ENCODE data around the gene CMPK2. TPM values are rescaled to one million over a fixed set of nuclear protein-coding genes. Genes with fewer than 3 reads are reported as not detected.
"Not testable (repeated sequence)": the region's sequence is repeated elsewhere in the genome, so short reads cannot be mapped to it uniquely, and the experiment has no call there.

CMPK2 gene
- total RNA-seq, 3 donors from 2014 or later, result 7.2 to 15.8 (median 9.8) TPM

DNA sequence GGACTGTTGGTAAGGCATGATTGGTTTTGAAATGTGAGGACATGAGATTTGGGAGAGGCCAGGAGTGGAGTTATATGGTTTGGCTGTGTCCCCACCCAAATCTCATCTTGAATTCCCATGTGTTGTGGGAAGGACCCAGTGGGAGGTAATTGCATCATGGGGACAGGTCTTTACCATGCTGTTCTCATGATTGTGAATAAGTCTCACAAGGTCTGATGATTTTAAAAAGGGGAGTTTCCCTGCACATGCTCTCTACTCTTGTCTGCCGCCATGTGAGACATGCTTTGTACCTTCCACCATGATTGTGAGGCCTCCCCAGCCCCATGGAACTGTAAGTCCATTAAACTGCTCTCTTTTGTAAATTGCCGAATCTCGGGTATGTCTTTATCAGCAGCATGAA lies 5.4 kb downstream of the CMPK2 start:
- DNase-seq, result no peak
- intact Hi-C loops (cut with DNase I, micrococcal nuclease), result no loop called here
- Histone ChIP-seq H3K36me3 (ENCODE audit: low read depth) (no peaks in the 10 kb centered on the region), H3K9me3 (peaks cover 13% of the 10 kb centered on the region), H3K4me3 (no peak overlapping the region), H3K4me1 (ENCODE audit: low read depth) (no peaks in the 10 kb centered on the region)
- no peak for ATAC-seq
- TF ChIP-seq, protein P1, sequence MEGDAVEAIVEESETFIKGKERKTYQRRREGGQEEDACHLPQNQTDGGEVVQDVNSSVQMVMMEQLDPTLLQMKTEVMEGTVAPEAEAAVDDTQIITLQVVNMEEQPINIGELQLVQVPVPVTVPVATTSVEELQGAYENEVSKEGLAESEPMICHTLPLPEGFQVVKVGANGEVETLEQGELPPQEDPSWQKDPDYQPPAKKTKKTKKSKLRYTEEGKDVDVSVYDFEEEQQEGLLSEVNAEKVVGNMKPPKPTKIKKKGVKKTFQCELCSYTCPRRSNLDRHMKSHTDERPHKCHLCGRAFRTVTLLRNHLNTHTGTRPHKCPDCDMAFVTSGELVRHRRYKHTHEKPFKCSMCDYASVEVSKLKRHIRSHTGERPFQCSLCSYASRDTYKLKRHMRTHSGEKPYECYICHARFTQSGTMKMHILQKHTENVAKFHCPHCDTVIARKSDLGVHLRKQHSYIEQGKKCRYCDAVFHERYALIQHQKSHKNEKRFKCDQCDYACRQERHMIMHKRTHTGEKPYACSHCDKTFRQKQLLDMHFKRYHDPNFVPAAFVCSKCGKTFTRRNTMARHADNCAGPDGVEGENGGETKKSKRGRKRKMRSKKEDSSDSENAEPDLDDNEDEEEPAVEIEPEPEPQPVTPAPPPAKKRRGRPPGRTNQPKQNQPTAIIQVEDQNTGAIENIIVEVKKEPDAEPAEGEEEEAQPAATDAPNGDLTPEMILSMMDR (IDR thresholded peaks at IDR 0.05), result no peak

GRCh38 chr2:6858466-6859027 lies 7.2 kb downstream of the CMPK2 start:
- peaks cover 13% of the 10 kb centered on the region for H3K9me3 ChIP-seq
- H3K4me3 ChIP-seq; H3K4me1 ChIP-seq (ENCODE audit: low read depth); DNase-seq; intact Hi-C loops (cut with DNase I, micrococcal nuclease); H3K36me3 ChIP-seq (ENCODE audit: low read depth); ATAC-seq: not testable (repeated sequence)

DNA sequence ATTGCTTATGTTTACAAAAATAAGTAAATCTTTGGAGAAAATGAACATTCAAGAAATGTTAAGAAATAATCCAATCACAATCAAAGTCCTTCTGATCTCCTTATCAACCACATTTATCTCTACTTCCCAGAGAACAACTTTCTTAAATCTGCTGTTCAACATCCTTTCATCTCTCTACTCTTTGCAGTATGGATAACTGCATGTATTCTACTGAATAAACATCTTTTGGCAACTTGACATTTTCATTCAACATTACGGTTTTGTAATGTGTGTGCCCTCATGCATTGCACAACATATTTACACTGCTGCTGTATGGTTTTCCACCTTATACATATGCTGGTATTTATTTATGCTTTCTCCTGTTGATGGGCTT lies 9.2 kb downstream of the CMPK2 start:
- intact Hi-C loops (cut with DNase I, micrococcal nuclease), result no loop called here
- Histone ChIP-seq H3K4me1 (ENCODE audit: low read depth) (no peaks in the 10 kb centered on the region), H3K4me3 (no peak overlapping the region), H3K36me3 (ENCODE audit: low read depth) (no peaks in the 10 kb centered on the region), H3K9me3 (peaks cover 13% of the 10 kb centered on the region)
- no peak for DNase-seq
- ATAC-seq, result no peak
- TF ChIP-seq, protein P1 (IDR thresholded peaks at IDR 0.05), result no peak

GRCh38 chr2:6855860-6856547 lies 9.7 kb downstream of the CMPK2 start:
- Histone ChIP-seq H3K9me3 (peaks cover 13% of the 10 kb centered on the region), H3K4me1 (ENCODE audit: low read depth) (no peaks in the 10 kb centered on the region), H3K36me3 (ENCODE audit: low read depth) (no peaks in the 10 kb centered on the region), H3K4me3 (no peak overlapping the region)
- TF ChIP-seq, protein P1 (IDR thresholded peaks at IDR 0.05), result no peak
- intact Hi-C loops (cut with DNase I, micrococcal nuclease), result no loop called here
- ATAC-seq (no peak), DNase-seq (no peak)

DNA sequence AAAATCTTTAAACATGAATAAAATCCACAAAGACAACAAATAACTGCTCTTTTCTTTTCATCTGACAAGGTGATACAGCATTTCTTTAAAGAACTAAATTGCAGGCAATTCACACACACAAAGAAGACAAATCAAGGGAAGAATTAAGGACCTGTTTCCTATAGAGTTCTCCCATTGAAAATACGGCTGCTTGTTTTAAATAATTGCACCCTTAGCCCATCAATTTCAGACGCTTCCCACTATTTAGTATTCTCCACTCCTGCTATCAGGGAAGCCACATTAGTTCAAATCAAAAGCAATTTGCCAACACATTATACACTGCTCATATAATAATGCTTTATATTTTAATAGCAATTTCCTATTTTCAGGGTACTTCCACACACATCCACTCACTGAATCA lies 11.3 kb downstream of the CMPK2 start:
- DNase-seq (no peak), ATAC-seq (no peak)
- H3K36me3 ChIP-seq (ENCODE audit: low read depth), result no peaks in the 10 kb centered on the region
- TF ChIP-seq, protein P1 (IDR thresholded peaks at IDR 0.05), result no peak
- intact Hi-C loops (cut with DNase I, micrococcal nuclease), result no loop called here
- H3K9me3 ChIP-seq, result peaks cover 19% of the 10 kb centered on the region
- H3K4me1 ChIP-seq (ENCODE audit: low read depth), result no peaks in the 10 kb centered on the region
- H3K4me3 ChIP-seq, result no peak overlapping the region

- Histone ChIP-seq H3K9me3 (peaks cover 29% of the 10 kb centered on the region), H3K36me3 (ENCODE audit: low read depth) (no peaks in the 10 kb centered on the region), H3K4me3 (no peak overlapping the region), H3K4me1 (ENCODE audit: low read depth) (no peaks in the 10 kb centered on the region)
- TF ChIP-seq, protein P1 (IDR thresholded peaks at IDR 0.05), result no peak
- ATAC-seq (no peak), DNase-seq (no peak)
- intact Hi-C loops (cut with DNase I, micrococcal nuclease), result no loop called here
These were observed 13.5 kb downstream of the CMPK2 start for GRCh38 chr2:6852195-6852594.

All from mucosa of descending colon (tissue), 3 donors.